Colonic mucosa (tissue), 4 donors: ENCODE measurements around the gene WNT9A. TPM values are rescaled to one million over a fixed set of nuclear protein-coding genes. Genes with fewer than 3 reads are reported as not detected.

Experiments used
- DNase-seq: peaks from one replicate; pipeline ENCODE4 v3.0.0-alpha.2; 2020
- H3K27ac ChIP-seq: fragments of 200-600 bp; one replicate; pipeline ENCODE4 v1.8.0; 2021
- H3K27me3 ChIP-seq: fragments of 200-600 bp; one replicate; pipeline ENCODE4 v1.8.0; 2021
- H3K36me3 ChIP-seq: fragments of 200-600 bp; one replicate; pipeline ENCODE4 v1.8.0; 2021
- H3K4me1 ChIP-seq: fragments of 200-600 bp; one replicate; pipeline ENCODE4 v1.8.0; 2021; ENCODE audit warnings: mild to moderate bottlenecking
- H3K4me3 ChIP-seq: fragments of 200-600 bp; one replicate; pipeline ENCODE4 v1.8.0; 2021
- H3K9ac ChIP-seq, 2 donors: one replicate each; pipeline ENCODE4 v1.7.0; 2013; ENCODE audit warnings: control low read depth in 2 of 2, low read depth in 2 of 2, low read length in 2 of 2
- H3K9me3 ChIP-seq: fragments of 200-600 bp; one replicate; pipeline ENCODE4 v1.8.0; 2021
- intact Hi-C: fragments of 100-400 bp; cut with DNase I; formaldehyde crosslinking; loops from one replicate; pipeline ENCODE4 v1.14.1; 2022
- total RNA-seq, 2 donors: library from RNA; stranded (reverse); fragmentation: NEBNext Ultra II Directional in 1 of 2; extraction: Animal tissue kit (Norgen Biotek cat#: 25700) in 1 of 2; gene quantifications; one replicate each; pipeline ENCODE4 v1.2.1, GENCODE V29; 2021
- TF ChIP-seq, protein P1 (sequence below): fragments of 200-600 bp; IDR thresholded peaks from one replicate; pipeline ENCODE4 v1.8.0; 2022; ENCODE audit warnings: antibody characterized with exemption, mild to moderate bottlenecking
- donor health status: healthy.
- donor health status: DM: no; HTN: no; CAD: no.
- donor health status: DM: no; HTN: no; CAD: no.

Gene WNT9A
- total RNA-seq, 2 donors from 2014 or later: 2.6 to 3.3 TPM

DNA sequence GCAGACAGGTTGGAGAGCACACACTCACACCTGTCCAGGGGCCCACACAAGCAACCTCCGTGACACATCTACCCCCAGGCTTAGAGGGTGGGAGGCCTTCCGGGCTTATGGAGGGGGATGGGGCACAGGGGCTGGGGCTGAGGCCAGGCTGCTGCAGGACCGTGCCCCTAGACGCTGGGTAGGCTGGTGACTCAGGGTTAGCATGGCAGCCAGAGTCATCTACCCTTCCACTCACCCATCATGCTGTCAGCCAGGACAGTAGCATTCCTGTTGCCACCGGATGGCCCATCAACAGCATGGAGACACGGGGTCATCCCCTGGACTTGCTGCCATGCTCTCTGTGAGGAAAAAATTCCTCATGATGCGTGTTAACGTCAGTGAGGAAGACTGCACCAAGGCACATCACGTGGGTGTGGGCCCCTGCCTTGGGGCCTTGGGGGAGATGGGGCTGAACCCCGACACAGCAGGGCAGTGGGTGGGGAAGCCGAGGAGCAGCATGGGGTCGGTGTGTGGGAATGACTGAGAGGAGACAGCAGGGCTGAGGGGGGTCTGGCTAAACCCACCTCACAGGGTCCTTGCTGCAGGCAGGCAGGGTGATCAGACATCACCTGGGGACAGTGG is 52.8 kb downstream of the WNT9A start:
- TF ChIP-seq, protein P1, sequence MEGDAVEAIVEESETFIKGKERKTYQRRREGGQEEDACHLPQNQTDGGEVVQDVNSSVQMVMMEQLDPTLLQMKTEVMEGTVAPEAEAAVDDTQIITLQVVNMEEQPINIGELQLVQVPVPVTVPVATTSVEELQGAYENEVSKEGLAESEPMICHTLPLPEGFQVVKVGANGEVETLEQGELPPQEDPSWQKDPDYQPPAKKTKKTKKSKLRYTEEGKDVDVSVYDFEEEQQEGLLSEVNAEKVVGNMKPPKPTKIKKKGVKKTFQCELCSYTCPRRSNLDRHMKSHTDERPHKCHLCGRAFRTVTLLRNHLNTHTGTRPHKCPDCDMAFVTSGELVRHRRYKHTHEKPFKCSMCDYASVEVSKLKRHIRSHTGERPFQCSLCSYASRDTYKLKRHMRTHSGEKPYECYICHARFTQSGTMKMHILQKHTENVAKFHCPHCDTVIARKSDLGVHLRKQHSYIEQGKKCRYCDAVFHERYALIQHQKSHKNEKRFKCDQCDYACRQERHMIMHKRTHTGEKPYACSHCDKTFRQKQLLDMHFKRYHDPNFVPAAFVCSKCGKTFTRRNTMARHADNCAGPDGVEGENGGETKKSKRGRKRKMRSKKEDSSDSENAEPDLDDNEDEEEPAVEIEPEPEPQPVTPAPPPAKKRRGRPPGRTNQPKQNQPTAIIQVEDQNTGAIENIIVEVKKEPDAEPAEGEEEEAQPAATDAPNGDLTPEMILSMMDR: no peak
- no peak for DNase-seq
- no peaks in the 10 kb centered on the region for H3K4me1 ChIP-seq
- H3K4me3 ChIP-seq: no peak overlapping the region
- intact Hi-C loops: no loop called here
- H3K27me3 ChIP-seq: no peaks in the 10 kb centered on the region
- H3K9me3 ChIP-seq: no peaks in the 10 kb centered on the region
- H3K36me3 ChIP-seq: no peaks in the 10 kb centered on the region
- H3K27ac ChIP-seq: no peak overlapping the region
- no peak overlapping the region for H3K9ac ChIP-seq

DNA sequence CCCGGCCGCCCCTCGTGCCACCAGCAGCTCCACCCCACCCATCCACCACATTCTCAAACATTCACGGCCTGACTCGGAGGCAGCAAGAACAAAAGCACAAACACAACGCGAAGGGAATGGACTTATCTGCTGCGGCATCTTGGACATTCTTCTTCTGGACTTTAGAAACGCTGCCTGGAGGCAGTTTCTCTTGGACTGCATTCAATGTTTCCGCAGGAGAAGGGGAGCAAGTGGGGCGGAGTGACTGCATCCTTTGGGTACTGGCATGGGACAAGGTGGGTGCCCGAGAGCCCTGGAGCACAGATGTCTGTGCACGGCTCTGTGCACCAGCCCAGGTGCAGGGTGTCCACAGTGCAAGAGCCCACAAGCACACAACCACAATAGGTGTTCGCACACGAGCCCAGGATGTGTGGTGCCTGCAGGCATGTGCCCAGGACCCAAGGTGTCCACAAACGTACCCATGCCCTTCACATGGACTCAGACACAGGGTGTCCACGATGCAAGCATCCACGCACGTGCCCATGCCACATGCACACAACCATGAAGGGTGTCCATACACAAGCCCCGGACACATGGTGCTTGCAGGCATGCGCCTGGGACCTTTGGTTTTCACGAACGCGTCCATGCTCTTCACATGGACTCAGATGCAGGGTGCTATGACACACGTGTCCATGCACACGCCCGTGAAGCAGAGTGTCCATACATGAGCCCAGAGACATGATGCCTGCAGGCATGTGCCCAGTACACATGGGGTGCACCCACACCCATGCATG is 53.6 kb downstream of the WNT9A start:
- Histone ChIP-seq H3K4me3 (no peak overlapping the region), H3K9ac (no peak overlapping the region), H3K27ac (no peak overlapping the region), H3K4me1 (no peaks in the 10 kb centered on the region), H3K27me3 (no peaks in the 10 kb centered on the region), H3K9me3 (no peaks in the 10 kb centered on the region), H3K36me3 (no peaks in the 10 kb centered on the region)
- DNase-seq: no peak
- TF ChIP-seq, protein P1: no peak
- intact Hi-C loops: no loop called here

DNA sequence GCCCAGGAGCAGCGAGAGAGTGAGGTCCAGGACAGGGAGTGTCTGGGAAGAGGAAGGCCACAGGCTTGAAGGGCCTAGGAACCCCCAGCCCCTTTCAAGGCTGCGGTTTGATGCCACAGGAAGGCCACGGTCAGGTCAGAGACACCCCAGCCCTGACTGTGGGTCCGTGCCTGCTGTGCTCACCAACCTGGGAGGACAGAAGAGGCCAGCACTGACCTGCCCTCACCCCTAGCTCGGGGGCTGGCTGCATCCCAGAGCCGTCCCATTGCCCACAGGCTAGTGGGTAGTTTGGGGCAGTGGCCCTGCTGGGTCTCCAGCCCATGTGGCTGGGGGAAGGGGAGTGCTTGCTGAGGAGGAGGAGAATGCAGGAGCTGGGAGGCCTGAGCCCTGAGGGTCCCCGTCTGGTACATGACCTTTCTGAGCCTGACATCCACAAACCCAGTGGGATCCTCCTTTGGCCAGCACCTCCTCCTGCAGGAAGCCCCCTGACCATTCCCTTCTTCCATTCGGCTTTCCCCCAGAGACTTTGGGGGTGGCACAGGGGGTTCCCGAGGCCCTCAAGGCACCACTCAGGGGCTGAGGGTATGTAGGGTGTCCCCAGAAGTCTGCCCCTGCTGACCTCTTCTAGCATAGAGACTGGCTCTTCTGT is 54.3 kb downstream of the WNT9A start:
- TF ChIP-seq, protein P1: no peak

DNA sequence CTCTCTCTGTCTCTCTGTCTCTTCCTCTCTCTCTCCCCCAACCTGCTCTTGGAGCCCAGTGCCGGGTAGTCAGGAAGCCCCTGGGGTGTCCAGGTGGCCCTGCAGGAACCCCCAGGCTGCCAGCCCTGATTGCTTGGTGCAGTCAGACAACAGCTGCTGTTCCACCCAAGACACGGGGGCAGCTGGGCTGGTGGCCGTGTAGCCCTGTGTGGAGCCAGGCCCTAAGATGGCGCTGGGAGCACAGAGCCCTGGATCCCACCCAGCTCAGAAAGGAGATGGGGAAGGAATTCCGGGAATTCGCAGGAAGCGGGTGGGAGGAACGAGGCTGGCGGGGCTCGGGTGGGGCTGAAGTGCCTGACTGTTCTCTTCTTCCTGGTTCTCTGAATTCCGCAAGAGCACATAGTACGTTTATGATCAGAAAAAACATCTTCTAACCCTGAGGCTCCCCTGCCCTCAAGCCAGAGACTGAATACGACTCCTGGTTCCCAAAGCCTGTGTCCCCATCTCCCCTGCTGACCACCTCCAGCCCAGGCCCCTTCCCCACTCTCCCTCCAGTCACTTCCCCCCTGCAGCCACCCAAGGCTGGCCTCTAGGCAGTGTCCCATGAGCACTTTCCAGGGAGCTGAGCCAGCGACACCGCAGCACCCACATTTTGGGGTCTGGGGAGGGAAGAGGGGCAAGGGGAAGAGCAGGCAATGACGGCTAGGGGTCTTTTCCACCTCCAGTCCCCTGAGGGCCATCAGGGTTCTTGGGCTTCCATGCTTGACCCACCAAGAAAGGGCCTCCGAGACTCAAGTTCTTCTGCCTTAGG is 55.0 kb downstream of the WNT9A start:
- intact Hi-C loops: no loop called here
- TF ChIP-seq, protein P1: no peak

More for the DNA sequence above, 54.3 kb downstream of the WNT9A start:
- Histone ChIP-seq H3K9me3 (no peaks in the 10 kb centered on the region), H3K36me3 (no peaks in the 10 kb centered on the region), H3K4me3 (no peak overlapping the region), H3K27me3 (no peaks in the 10 kb centered on the region), H3K9ac (no peak overlapping the region), H3K4me1 (no peaks in the 10 kb centered on the region), H3K27ac (no peak overlapping the region)
- DNase-seq: peak; percentile 6
- intact Hi-C loops: no loop called here

DNA sequence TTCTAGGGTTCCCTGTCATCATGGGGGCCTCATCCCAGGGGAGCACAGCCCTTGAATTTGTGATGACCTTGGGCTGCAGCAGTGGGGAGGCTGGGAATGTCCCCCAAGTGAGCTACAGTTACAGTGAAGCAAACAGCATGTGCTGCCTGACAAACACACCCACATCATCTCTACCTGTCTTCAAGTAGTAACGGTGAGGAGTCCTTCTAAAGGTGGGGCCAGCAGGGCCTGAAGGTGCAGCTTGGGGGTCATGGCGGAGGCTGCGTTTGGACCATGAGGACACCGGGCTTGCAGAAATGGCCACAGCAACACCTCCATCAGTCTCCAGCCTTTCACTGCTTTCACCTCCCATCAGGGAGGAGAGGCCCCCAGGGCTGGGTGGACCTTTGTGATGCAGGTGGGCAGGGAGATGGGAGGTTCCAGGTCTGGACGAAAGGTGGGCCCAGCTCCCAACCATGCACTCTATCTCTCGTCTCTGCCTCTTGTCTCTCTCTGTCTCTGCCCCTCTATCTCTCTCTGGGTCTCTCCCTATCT is 55.7 kb downstream of the WNT9A start:
- Histone ChIP-seq H3K9ac (no peak overlapping the region), H3K4me3 (no peak overlapping the region), H3K4me1 (no peaks in the 10 kb centered on the region), H3K27ac (no peak overlapping the region), H3K9me3 (no peaks in the 10 kb centered on the region), H3K27me3 (no peaks in the 10 kb centered on the region), H3K36me3 (no peaks in the 10 kb centered on the region)
- peak; percentile 13 for DNase-seq
- intact Hi-C loops: no loop called here
- TF ChIP-seq, protein P1: no peak

More for the DNA sequence above, 55.0 kb downstream of the WNT9A start:
- peak; percentile 11 for DNase-seq
- Histone ChIP-seq H3K9ac (no peak overlapping the region), H3K9me3 (no peaks in the 10 kb centered on the region), H3K36me3 (no peaks in the 10 kb centered on the region), H3K4me1 (no peaks in the 10 kb centered on the region), H3K27ac (no peak overlapping the region), H3K27me3 (no peaks in the 10 kb centered on the region), H3K4me3 (no peak overlapping the region)
